GM06990 (cell line): Measurements from ENCODE around the gene TTC39A.
"Not testable (repeated sequence)": the region's sequence is repeated elsewhere in the genome, so short reads cannot be mapped to it uniquely, and the experiment has no call there.

Source experiments
- DNase-seq: peaks from one replicate; pipeline ENCODE4 v3.0.0-alpha.2; 2011; ENCODE audit not compliant: insufficient read length; ENCODE audit errors: extremely low read depth
- H3K27me3 ChIP-seq: replicated peaks from 2 replicates; pipeline ENCODE4 v1.6.0; 2011; ENCODE audit warnings: low read length; ENCODE audit not compliant: control insufficient read depth, insufficient read depth
- H3K36me3 ChIP-seq: 2 replicates; pipeline ENCODE4 v1.5.1; 2011; ENCODE audit warnings: low read length; ENCODE audit not compliant: control insufficient read depth, insufficient read depth
- H3K4me3 ChIP-seq: replicated peaks from 2 replicates; pipeline ENCODE4 v1.5.1; 2011; ENCODE audit warnings: low read depth, mild to moderate bottlenecking, control low read depth, low read length
- CTCF ChIP-seq: IDR thresholded peaks from 2 replicates; pipeline ENCODE4 v1.5.1; 2011; ENCODE audit warnings: low read length, control low read depth, mild to moderate bottlenecking, inconsistent platforms; ENCODE audit not compliant: insufficient read depth, poor library complexity, severe bottlenecking

The TTC39A gene

GRCh38 chr1:51252366-51252765, 78.0 kb downstream of the TTC39A start:
- Histone ChIP-seq H3K36me3 (no peaks in the 10 kb centered on the region), H3K4me3 (no peak overlapping the region), H3K27me3 (no peaks in the 10 kb centered on the region)
- DNase-seq = no peak
- no peak for TF ChIP-seq CTCF

GRCh38 chr1:51251165-51251564, 79.2 kb downstream of the TTC39A start:
- DNase-seq, H3K36me3 ChIP-seq, H3K27me3 ChIP-seq, H3K4me3 ChIP-seq: not testable (repeated sequence)

GRCh38 chr1:51250729-51251128, 79.6 kb downstream of the TTC39A start:
- not testable (repeated sequence) for H3K36me3 ChIP-seq, DNase-seq, H3K4me3 ChIP-seq, H3K27me3 ChIP-seq

- no peaks in the 10 kb centered on the region for H3K36me3 ChIP-seq
- H3K27me3 ChIP-seq = no peaks in the 10 kb centered on the region
- no peak for TF ChIP-seq CTCF
- no peak for DNase-seq
- H3K4me3 ChIP-seq = no peak overlapping the region
Measured at GRCh38 chr1:51249445-51249844, 80.9 kb downstream of the TTC39A start.

GRCh38 chr1:51247499-51247898, 82.9 kb downstream of the TTC39A start:
- no peak for DNase-seq
- no peaks in the 10 kb centered on the region for H3K27me3 ChIP-seq
- TF ChIP-seq CTCF = no peak
- H3K4me3 ChIP-seq = no peak overlapping the region
- no peaks in the 10 kb centered on the region for H3K36me3 ChIP-seq

GRCh38 chr1:51247022-51247421, 83.3 kb downstream of the TTC39A start:
- Histone ChIP-seq H3K27me3 (no peaks in the 10 kb centered on the region), H3K36me3 (no peaks in the 10 kb centered on the region), H3K4me3 (no peak overlapping the region)
- no peak for TF ChIP-seq CTCF
- peak; percentile 44 for DNase-seq

GRCh38 chr1:51242546-51242945, 87.8 kb downstream of the TTC39A start:
- no peak for DNase-seq
- Histone ChIP-seq H3K27me3 (no peaks in the 10 kb centered on the region), H3K4me3 (no peak overlapping the region), H3K36me3 (no peaks in the 10 kb centered on the region; the same call in 1 of the 2 replicates)
- TF ChIP-seq CTCF = no peak
